Rectal smooth muscle tissue (tissue), 1 donor: Measurements from ENCODE around the gene SCIMP.

ENCODE experiments used
- H3K27ac ChIP-seq: one replicate; pipeline ENCODE4 v1.7.0; 2013; ENCODE audit warnings: low read depth, low read length, inconsistent platforms
- H3K27me3 ChIP-seq: one replicate; pipeline ENCODE4 v1.7.0; 2013; ENCODE audit warnings: low read length; ENCODE audit not compliant: control insufficient read depth, insufficient read depth
- H3K36me3 ChIP-seq: one replicate; pipeline ENCODE4 v1.7.0; 2013; ENCODE audit warnings: low read length; ENCODE audit not compliant: control insufficient read depth, insufficient read depth
- H3K4me1 ChIP-seq: one replicate; pipeline ENCODE4 v1.7.0; 2013; ENCODE audit warnings: low read length; ENCODE audit not compliant: control insufficient read depth, insufficient read depth
- H3K4me3 ChIP-seq: one replicate; pipeline ENCODE4 v1.7.0; 2013; ENCODE audit warnings: low read length
- H3K9ac ChIP-seq: one replicate; pipeline ENCODE4 v1.7.0; 2013; ENCODE audit warnings: low read length

Gene SCIMP

GRCh38 chr17:5234645-5235576, at the start of gene SCIMP:
Gene SCIMP (minus strand): TSS chr17:5234860. CDS start chr17:5234755, 105 bp downstream.
- Histone ChIP-seq H3K36me3 (no peaks in the 10 kb centered on the region), H3K4me1 (no peaks in the 10 kb centered on the region), H3K27me3 (no peaks in the 10 kb centered on the region), H3K9ac (no peak within 1 kb of the TSS), H3K27ac (no peak within 1 kb of the TSS), H3K4me3 (peak within 1 kb of the TSS; percentile 22)

- H3K4me1 ChIP-seq, result peaks cover 5% of the 10 kb centered on the region
- no peaks in the 10 kb centered on the region for H3K36me3 ChIP-seq
- no peak overlapping the region for H3K27ac ChIP-seq
- peak overlapping the region; percentile 83 for H3K4me3 ChIP-seq
- no peak overlapping the region for H3K9ac ChIP-seq
- no peaks in the 10 kb centered on the region for H3K27me3 ChIP-seq
Observed at GRCh38 chr17:5283571-5284315, 49.1 kb upstream of the SCIMP start.

GRCh38 chr17:5282642-5283217, 48.1 kb upstream of the SCIMP start:
- H3K4me3 ChIP-seq, result peak overlapping the region; percentile 83
- H3K9ac ChIP-seq, result peak overlapping the region; percentile 49
- H3K27me3 ChIP-seq, result no peaks in the 10 kb centered on the region
- peak overlapping the region; percentile 36 for H3K27ac ChIP-seq
- no peaks in the 10 kb centered on the region for H3K36me3 ChIP-seq
- peaks cover 5% of the 10 kb centered on the region for H3K4me1 ChIP-seq

- Histone ChIP-seq H3K27ac (peak within 1 kb of the TSS; percentile 85), H3K36me3 (no peaks in the 10 kb centered on the region), H3K9ac (peak within 1 kb of the TSS; percentile 49), H3K4me1 (peaks cover 5% of the 10 kb centered on the region), H3K27me3 (no peaks in the 10 kb centered on the region), H3K4me3 (peak within 1 kb of the TSS; percentile 83)
Observed at GRCh38 chr17:5281814-5282641, 47.4 kb upstream of the SCIMP start, which contains the start of gene RABEP1. Gene RABEP1 (plus strand): TSS chr17:5282284. CDS start chr17:5282487, 203 bp downstream.

- no peaks in the 10 kb centered on the region for H3K36me3 ChIP-seq
- H3K4me3 ChIP-seq, result no peak overlapping the region
- H3K4me1 ChIP-seq, result no peaks in the 10 kb centered on the region
- no peaks in the 10 kb centered on the region for H3K27me3 ChIP-seq
- H3K27ac ChIP-seq, result no peak overlapping the region
- no peak overlapping the region for H3K9ac ChIP-seq
Observed at GRCh38 chr17:5272322-5272721, 37.7 kb upstream of the SCIMP start.

GRCh38 chr17:5269241-5269960, 34.7 kb upstream of the SCIMP start:
- Histone ChIP-seq H3K27me3 (no peaks in the 10 kb centered on the region), H3K27ac (no peak overlapping the region), H3K4me1 (no peaks in the 10 kb centered on the region), H3K4me3 (no peak overlapping the region), H3K9ac (no peak overlapping the region), H3K36me3 (no peaks in the 10 kb centered on the region)

GRCh38 chr17:5264893-5265292, 30.2 kb upstream of the SCIMP start:
- Histone ChIP-seq H3K4me1 (no peaks in the 10 kb centered on the region), H3K36me3 (no peaks in the 10 kb centered on the region), H3K9ac (no peak overlapping the region), H3K4me3 (no peak overlapping the region), H3K27me3 (no peaks in the 10 kb centered on the region), H3K27ac (no peak overlapping the region)

- Histone ChIP-seq H3K36me3 (no peaks in the 10 kb centered on the region), H3K4me1 (no peaks in the 10 kb centered on the region), H3K4me3 (no peak overlapping the region), H3K27me3 (no peaks in the 10 kb centered on the region), H3K9ac (no peak overlapping the region), H3K27ac (no peak overlapping the region)
Observed at GRCh38 chr17:5263441-5263840, 28.8 kb upstream of the SCIMP start.

GRCh38 chr17:5262416-5262991, 27.8 kb upstream of the SCIMP start:
- Histone ChIP-seq H3K9ac (no peak overlapping the region), H3K27ac (no peak overlapping the region)

GRCh38 chr17:5260542-5260941, 25.9 kb upstream of the SCIMP start:
- H3K36me3 ChIP-seq, result no peaks in the 10 kb centered on the region
- H3K27me3 ChIP-seq, result no peaks in the 10 kb centered on the region
- no peak overlapping the region for H3K4me3 ChIP-seq
- H3K9ac ChIP-seq, result no peak overlapping the region
- H3K27ac ChIP-seq, result no peak overlapping the region
- no peaks in the 10 kb centered on the region for H3K4me1 ChIP-seq

More at GRCh38 chr17:5262416-5262991, 27.8 kb upstream of the SCIMP start:
- H3K4me1 ChIP-seq, result no peaks in the 10 kb centered on the region
- no peaks in the 10 kb centered on the region for H3K36me3 ChIP-seq
- no peaks in the 10 kb centered on the region for H3K27me3 ChIP-seq
- H3K4me3 ChIP-seq, result no peak overlapping the region

- no peak overlapping the region for H3K27ac ChIP-seq
- H3K27me3 ChIP-seq, result no peaks in the 10 kb centered on the region
- H3K9ac ChIP-seq, result no peak overlapping the region
- no peaks in the 10 kb centered on the region for H3K4me1 ChIP-seq
- no peaks in the 10 kb centered on the region for H3K36me3 ChIP-seq
- H3K4me3 ChIP-seq, result no peak overlapping the region
Observed at GRCh38 chr17:5257124-5257523, 22.5 kb upstream of the SCIMP start.
